GM18508 (cell line): ENCODE results near the gene NBEAL2.

Experiments
- ATAC-seq: cut with Tn5 transposase; IDR thresholded peaks from one replicate; pipeline ENCODE4 v1.9.1; 2021; ENCODE audit warnings: moderate number of reproducible peaks; ENCODE audit not compliant: insufficient read depth, unreplicated experiment

NBEAL2 gene

GRCh38 chr3:46978985-46979944 is at the start of gene NBEAL2:
NBEAL2 (plus strand) TSS chr3:46979666; CDS start chr3:46979862, 196 bp downstream.
- ATAC-seq, result peak; percentile 44

GRCh38 chr3:46930166-46930944 is 49.1 kb upstream of the NBEAL2 start:
- no peak for ATAC-seq

GRCh38 chr3:46930945-46931403 is 48.5 kb upstream of the NBEAL2 start:
- no peak for ATAC-seq

GRCh38 chr3:46931631-46932331 is 47.7 kb upstream of the NBEAL2 start:
- no peak for ATAC-seq

GRCh38 chr3:46932455-46933225 is 46.8 kb upstream of the NBEAL2 start:
- no peak for ATAC-seq

- no peak for ATAC-seq
These were observed 46.2 kb upstream of the NBEAL2 start for GRCh38 chr3:46933261-46933660.

- ATAC-seq, result no peak
These were observed 45.4 kb upstream of the NBEAL2 start for GRCh38 chr3:46934072-46934471.

- no peak for ATAC-seq
These were observed 44.8 kb upstream of the NBEAL2 start for GRCh38 chr3:46934498-46935167.

- ATAC-seq, result no peak
These were observed 44.2 kb upstream of the NBEAL2 start for GRCh38 chr3:46935168-46935858.

- no peak for ATAC-seq
These were observed 43.4 kb upstream of the NBEAL2 start for GRCh38 chr3:46935989-46936558.

GRCh38 chr3:46936733-46937250 is 42.7 kb upstream of the NBEAL2 start:
- no peak for ATAC-seq

- ATAC-seq, result no peak
These were observed 41.3 kb upstream of the NBEAL2 start for GRCh38 chr3:46938118-46938517.

GRCh38 chr3:46939578-46940445 is 39.7 kb upstream of the NBEAL2 start:
- no peak for ATAC-seq

GRCh38 chr3:46942076-46942475 is 37.4 kb upstream of the NBEAL2 start:
- no peak for ATAC-seq

- ATAC-seq, result no peak
These were observed 36.8 kb upstream of the NBEAL2 start for GRCh38 chr3:46942481-46943236.
